CD4-positive, alpha-beta T cell (primary cell): ENCODE measurements around the gene KLHDC3. TPM values are rescaled to one million over a fixed set of nuclear protein-coding genes. Genes with fewer than 3 reads are reported as not detected.

Experiments used
- ATAC-seq: fragments of 200-7000 bp; cut with Tn5 transposase; one replicate; pipeline ENCODE4 v1.10.0; 2022; ENCODE audit warnings: mild to moderate bottlenecking; ENCODE audit not compliant: poor library complexity
- CTCF ChIA-PET: fragments of 350-600 bp; sonication (Branson Sonifier 250); formaldehyde crosslinking; loops from one replicate; lab custom pipeline; 2021; ENCODE audit warnings: antibody characterized with exemption, inconsistent platforms; lab: Charles Lee
- POLR2A ChIA-PET: fragments of 350-600 bp; sonication (Branson Sonifier 250); formaldehyde crosslinking; loops from one replicate; lab custom pipeline; 2021; ENCODE audit warnings: antibody characterized with exemption, inconsistent platforms; lab: Charles Lee
- DNase-seq, 14 experiments: peaks; one replicate each; pipeline ENCODE4 v3.0.0-alpha.2; 2013 to 2020; ENCODE audit warnings: mixed read lengths in 2 of 14
- H3K27ac ChIP-seq, 2 donors: one replicate each; pipeline versions ENCODE4 v1.5.1 to v1.7.0; 2013; ENCODE audit warnings: low read length in 2 of 2, low read depth in 1 of 2, mild to moderate bottlenecking in 1 of 2
- H3K27me3 ChIP-seq, 2 experiments: 1 replicate in 1 of 2; 2 replicates in 1 of 2; pipeline versions ENCODE4 v1.6.1 to v1.7.0; 2013; ENCODE audit warnings: low read length in 2 of 2, control low read depth in 1 of 2, mild to moderate bottlenecking in 1 of 2, moderate library complexity in 1 of 2; ENCODE audit not compliant: insufficient read depth in 2 of 2, control insufficient read depth in 1 of 2
- H3K36me3 ChIP-seq: one replicate; pipeline ENCODE4 v1.6.1; 2013; ENCODE audit warnings: low read length, control low read depth; ENCODE audit not compliant: insufficient read depth
- H3K4me1 ChIP-seq: one replicate; pipeline ENCODE4 v1.6.1; 2013; ENCODE audit warnings: low read length, control low read depth; ENCODE audit not compliant: insufficient read depth
- H3K4me3 ChIP-seq: one replicate; pipeline ENCODE4 v1.5.1; 2013; ENCODE audit warnings: mild to moderate bottlenecking, low read length, moderate library complexity
- H3K9me3 ChIP-seq, 2 experiments: 1 replicate in 1 of 2; 2 replicates in 1 of 2; pipeline versions ENCODE4 v1.6.1 to v1.7.0; 2013; ENCODE audit warnings: low read length in 2 of 2, mild to moderate bottlenecking in 2 of 2, control low read depth in 1 of 2, moderate library complexity in 1 of 2; ENCODE audit not compliant: control insufficient read depth in 1 of 2, insufficient read depth in 1 of 2
- H3K27ac Mint-ChIP-seq: one replicate; pipeline ENCODE4 v1.8.0; 2020; ENCODE audit warnings: mixed read lengths
- H3K27me3 Mint-ChIP-seq: one replicate; pipeline ENCODE4 v1.8.0; 2021; ENCODE audit warnings: mixed read lengths
- H3K36me3 Mint-ChIP-seq: one replicate; pipeline ENCODE4 v1.8.0; 2021; ENCODE audit warnings: low read depth, mixed read lengths
- H3K4me1 Mint-ChIP-seq: one replicate; pipeline ENCODE4 v1.8.0; 2021; ENCODE audit warnings: low read depth, mixed read lengths
- H3K4me3 Mint-ChIP-seq: one replicate; pipeline ENCODE4 v1.8.0; 2020; ENCODE audit warnings: mild to moderate bottlenecking, mixed read lengths
- H3K9me3 Mint-ChIP-seq: one replicate; pipeline ENCODE4 v1.8.0; 2020; ENCODE audit warnings: mixed read lengths
- CTCF ChIP-seq: fragments of 200-600 bp; IDR thresholded peaks from one replicate; pipeline ENCODE4 v1.8.0; 2022; ENCODE audit warnings: antibody characterized with exemption, mild to moderate bottlenecking
- intact Hi-C, 2 experiments: fragments of 100-400 bp; cut with DNase I in 1 of 2; cut with micrococcal nuclease in 1 of 2; formaldehyde crosslinking; loops; one replicate each; pipeline versions ENCODE4 v1.15.1 to v1.9.0; 2023 to 2025; cut with DNase I, micrococcal nuclease
- total RNA-seq, 174 experiments: library from RNA in 2 of 174; stranded (reverse) in 2 of 174; gene quantifications; one replicate each; pipeline ENCODE4 v1.2.3 and lab custom pipeline; 2021 to 2026

The KLHDC3 gene
- total RNA-seq, 2 experiments from 2014 or later: 21.0 to 22.3 TPM

- Histone ChIP-seq H3K4me3 (no peak overlapping the region), H3K9me3 (no peaks in the 10 kb centered on the region), H3K36me3 (peaks cover 18% of the 10 kb centered on the region), H3K27ac (no peak overlapping the region), H3K27me3 (no peaks in the 10 kb centered on the region), H3K4me1 (peaks cover 26% of the 10 kb centered on the region)
- DNase-seq (no peak), ATAC-seq (no peak)
- intact Hi-C loops: no loop called here
- no peak overlapping the region for H3K27ac Mint-ChIP-seq
- peaks cover 19% of the 10 kb centered on the region for H3K36me3 Mint-ChIP-seq
- POLR2A ChIA-PET: interaction anchor here (0.7 to 2.4 kb wide), 2 partner anchors 10 to 46 kb away, joined by 3 to 11 read pairs; partner anchors contain the start of gene PPP2R5D
- H3K9me3 Mint-ChIP-seq: no peaks in the 10 kb centered on the region
- TF ChIP-seq CTCF: no peak
- CTCF ChIA-PET: no interaction called here
- H3K4me1 Mint-ChIP-seq: peaks cover 22% of the 10 kb centered on the region
- no peaks in the 10 kb centered on the region for H3K27me3 Mint-ChIP-seq
- H3K4me3 Mint-ChIP-seq: no peak overlapping the region
Measured at GRCh38 chr6:42973926-42974325, 40.1 kb upstream of the KLHDC3 start.

GRCh38 chr6:42974919-42975505 lies 39.0 kb upstream of the KLHDC3 start:
- H3K4me1 Mint-ChIP-seq: peaks cover 33% of the 10 kb centered on the region
- H3K4me3 ChIP-seq: no peak overlapping the region
- H3K27me3 Mint-ChIP-seq: no peaks in the 10 kb centered on the region
- no peaks in the 10 kb centered on the region for H3K9me3 ChIP-seq
- CTCF ChIA-PET: interaction anchor here (0.7 kb wide), 1 partner anchor 40 kb away, joined by 4 read pairs; no protein-coding TSS in a partner anchor
- no peaks in the 10 kb centered on the region for H3K27me3 ChIP-seq
- peaks cover 9% of the 10 kb centered on the region for H3K36me3 ChIP-seq
- intact Hi-C loops: loop anchor here (5.0 kb wide), 1 partner anchor 77 kb away; the partner anchor contains the start of gene CUL7 (in 2 of the 2)
- H3K36me3 Mint-ChIP-seq: peaks cover 22% of the 10 kb centered on the region
- DNase-seq (no peak), ATAC-seq (no peak)
- TF ChIP-seq CTCF: no peak
- H3K4me3 Mint-ChIP-seq: no peak overlapping the region
- H3K27ac ChIP-seq: no peak overlapping the region
- peak overlapping the region; percentile 56 for H3K27ac Mint-ChIP-seq
- H3K9me3 Mint-ChIP-seq: no peaks in the 10 kb centered on the region
- H3K4me1 ChIP-seq: peaks cover 34% of the 10 kb centered on the region
- POLR2A ChIA-PET: interaction anchor here (0.7 to 2.4 kb wide), 2 partner anchors 9 to 46 kb away, joined by 3 to 11 read pairs; partner anchors contain the start of genes CNPY3 and PPP2R5D

GRCh38 chr6:42978487-42978838 lies 35.6 kb upstream of the KLHDC3 start:
- ATAC-seq (no peak), DNase-seq (no peak)
- Histone ChIP-seq H3K4me3 (peak overlapping the region; percentile 85), H3K27me3 (no peaks in the 10 kb centered on the region), H3K4me1 (peaks cover 45% of the 10 kb centered on the region), H3K27ac (peak overlapping the region; percentile 66 to 83), H3K36me3 (peaks cover 8% of the 10 kb centered on the region), H3K9me3 (no peaks in the 10 kb centered on the region)
- ChIA-PET CTCF (interaction anchor here (1.1 to 1.6 kb wide), 2 partner anchors 49 to 76 kb away, joined by 4 read pairs; partner anchors contain the start of gene CNPY3), POLR2A (interaction anchor here (0.7 to 3.9 kb wide), 29 partner anchors 8 to 1039 kb away, joined by 3 to 135 read pairs (median 6); partner anchors contain the start of genes ABCC10, BICRAL, CNPY3 and CUL7)
- Mint-ChIP-seq H3K9me3 (no peaks in the 10 kb centered on the region), H3K27ac (peak overlapping the region; percentile 89), H3K4me1 (peaks cover 42% of the 10 kb centered on the region), H3K4me3 (peak overlapping the region; percentile 91), H3K36me3 (peaks cover 22% of the 10 kb centered on the region), H3K27me3 (no peaks in the 10 kb centered on the region)
- intact Hi-C loops: loop anchor here (2.0 to 5.0 kb wide), 3 partner anchors 50 to 450 kb away; partner anchors contain the start of genes CUL7 (in 2 of the 2) and CNPY3 (in 1 of the 2)
- TF ChIP-seq CTCF: no peak
